PFSK-1 (cell line): Measurements from ENCODE around the gene SNX24.

Experiments
- POLR2AphosphoS5 ChIP-seq: IDR thresholded peaks from 2 replicates; pipeline ENCODE4 v1.6.1; 2012; ENCODE audit warnings: low read depth, mild to moderate bottlenecking, control low read depth, low read length, moderate library complexity
- TF ChIP-seq, protein P1 (sequence below), 2 experiments: IDR thresholded peaks; 2 replicates each; pipeline versions ENCODE4 v1.6.1 to v1.8.0; 2011 to 2012; ENCODE audit warnings: low read depth in 2 of 2, low read length in 2 of 2, control low read depth in 1 of 2, inconsistent platforms in 1 of 2, mild to moderate bottlenecking in 1 of 2, moderate library complexity in 1 of 2; ENCODE audit not compliant: insufficient read depth in 1 of 2

GRCh38 chr5:123036391-123037103 lies 191.1 kb downstream of the SNX24 start, which contains the start of gene PPIC:
- TF ChIP-seq, protein P1, sequence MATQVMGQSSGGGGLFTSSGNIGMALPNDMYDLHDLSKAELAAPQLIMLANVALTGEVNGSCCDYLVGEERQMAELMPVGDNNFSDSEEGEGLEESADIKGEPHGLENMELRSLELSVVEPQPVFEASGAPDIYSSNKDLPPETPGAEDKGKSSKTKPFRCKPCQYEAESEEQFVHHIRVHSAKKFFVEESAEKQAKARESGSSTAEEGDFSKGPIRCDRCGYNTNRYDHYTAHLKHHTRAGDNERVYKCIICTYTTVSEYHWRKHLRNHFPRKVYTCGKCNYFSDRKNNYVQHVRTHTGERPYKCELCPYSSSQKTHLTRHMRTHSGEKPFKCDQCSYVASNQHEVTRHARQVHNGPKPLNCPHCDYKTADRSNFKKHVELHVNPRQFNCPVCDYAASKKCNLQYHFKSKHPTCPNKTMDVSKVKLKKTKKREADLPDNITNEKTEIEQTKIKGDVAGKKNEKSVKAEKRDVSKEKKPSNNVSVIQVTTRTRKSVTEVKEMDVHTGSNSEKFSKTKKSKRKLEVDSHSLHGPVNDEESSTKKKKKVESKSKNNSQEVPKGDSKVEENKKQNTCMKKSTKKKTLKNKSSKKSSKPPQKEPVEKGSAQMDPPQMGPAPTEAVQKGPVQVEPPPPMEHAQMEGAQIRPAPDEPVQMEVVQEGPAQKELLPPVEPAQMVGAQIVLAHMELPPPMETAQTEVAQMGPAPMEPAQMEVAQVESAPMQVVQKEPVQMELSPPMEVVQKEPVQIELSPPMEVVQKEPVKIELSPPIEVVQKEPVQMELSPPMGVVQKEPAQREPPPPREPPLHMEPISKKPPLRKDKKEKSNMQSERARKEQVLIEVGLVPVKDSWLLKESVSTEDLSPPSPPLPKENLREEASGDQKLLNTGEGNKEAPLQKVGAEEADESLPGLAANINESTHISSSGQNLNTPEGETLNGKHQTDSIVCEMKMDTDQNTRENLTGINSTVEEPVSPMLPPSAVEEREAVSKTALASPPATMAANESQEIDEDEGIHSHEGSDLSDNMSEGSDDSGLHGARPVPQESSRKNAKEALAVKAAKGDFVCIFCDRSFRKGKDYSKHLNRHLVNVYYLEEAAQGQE (IDR thresholded peaks at IDR 0.05; ENCODE audit: insufficient read depth in 1 of 2, low read depth in 2 of 2, low read length in 2 of 2) = no peak
- peak; percentile 53; the same call in 1 of the 2 replicates for TF ChIP-seq POLR2AphosphoS5
